ENCODE measurements around the gene RPS6KL1. TPM values are rescaled to one million over a fixed set of nuclear protein-coding genes. Genes with fewer than 3 reads are reported as not detected.

Gene RPS6KL1, protein sequence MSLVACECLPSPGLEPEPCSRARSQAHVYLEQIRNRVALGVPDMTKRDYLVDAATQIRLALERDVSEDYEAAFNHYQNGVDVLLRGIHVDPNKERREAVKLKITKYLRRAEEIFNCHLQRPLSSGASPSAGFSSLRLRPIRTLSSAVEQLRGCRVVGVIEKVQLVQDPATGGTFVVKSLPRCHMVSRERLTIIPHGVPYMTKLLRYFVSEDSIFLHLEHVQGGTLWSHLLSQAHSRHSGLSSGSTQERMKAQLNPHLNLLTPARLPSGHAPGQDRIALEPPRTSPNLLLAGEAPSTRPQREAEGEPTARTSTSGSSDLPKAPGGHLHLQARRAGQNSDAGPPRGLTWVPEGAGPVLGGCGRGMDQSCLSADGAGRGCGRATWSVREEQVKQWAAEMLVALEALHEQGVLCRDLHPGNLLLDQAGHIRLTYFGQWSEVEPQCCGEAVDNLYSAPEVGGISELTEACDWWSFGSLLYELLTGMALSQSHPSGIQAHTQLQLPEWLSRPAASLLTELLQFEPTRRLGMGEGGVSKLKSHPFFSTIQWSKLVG
- 9.8 and 12.5 TPM in 2 replicates for total RNA-seq

DNA sequence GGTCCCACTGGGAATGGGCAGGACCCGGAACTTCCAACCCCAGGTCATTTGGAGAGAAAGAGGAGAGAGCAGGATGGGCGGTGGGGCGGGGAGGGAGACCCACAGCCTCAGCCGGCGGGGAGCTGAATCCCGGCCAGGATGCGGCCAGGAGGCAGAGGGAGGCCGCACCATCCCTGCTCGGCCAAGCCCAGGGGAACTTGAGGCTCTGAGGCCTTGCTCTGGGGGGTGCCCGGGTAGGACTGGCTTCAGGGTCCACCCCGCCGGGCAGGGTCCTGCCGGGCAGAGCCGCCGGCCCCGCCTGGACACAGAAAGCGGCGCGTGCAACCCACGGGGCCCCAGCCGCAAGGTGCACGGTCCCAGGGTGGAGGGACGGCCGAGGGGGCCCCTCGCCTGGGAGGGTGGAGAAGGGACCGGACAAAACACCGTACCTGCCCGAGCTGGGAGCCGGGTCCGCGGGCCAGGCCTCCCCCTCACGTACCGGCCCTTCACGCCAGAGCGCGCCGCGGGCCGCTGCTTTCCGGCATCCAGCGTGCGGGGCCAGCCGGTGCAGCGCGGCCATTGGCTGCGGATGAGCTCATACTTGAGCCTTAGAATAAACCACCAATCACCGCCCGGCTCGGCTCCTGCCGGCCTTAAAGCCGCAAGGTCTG is at the start of gene RPS6KL1:
RPS6KL1 (minus strand) TSS at position 509 of the 650 bp plus-strand sequence. CDS start 1,719 bp downstream, outside the sequence.

DNA sequence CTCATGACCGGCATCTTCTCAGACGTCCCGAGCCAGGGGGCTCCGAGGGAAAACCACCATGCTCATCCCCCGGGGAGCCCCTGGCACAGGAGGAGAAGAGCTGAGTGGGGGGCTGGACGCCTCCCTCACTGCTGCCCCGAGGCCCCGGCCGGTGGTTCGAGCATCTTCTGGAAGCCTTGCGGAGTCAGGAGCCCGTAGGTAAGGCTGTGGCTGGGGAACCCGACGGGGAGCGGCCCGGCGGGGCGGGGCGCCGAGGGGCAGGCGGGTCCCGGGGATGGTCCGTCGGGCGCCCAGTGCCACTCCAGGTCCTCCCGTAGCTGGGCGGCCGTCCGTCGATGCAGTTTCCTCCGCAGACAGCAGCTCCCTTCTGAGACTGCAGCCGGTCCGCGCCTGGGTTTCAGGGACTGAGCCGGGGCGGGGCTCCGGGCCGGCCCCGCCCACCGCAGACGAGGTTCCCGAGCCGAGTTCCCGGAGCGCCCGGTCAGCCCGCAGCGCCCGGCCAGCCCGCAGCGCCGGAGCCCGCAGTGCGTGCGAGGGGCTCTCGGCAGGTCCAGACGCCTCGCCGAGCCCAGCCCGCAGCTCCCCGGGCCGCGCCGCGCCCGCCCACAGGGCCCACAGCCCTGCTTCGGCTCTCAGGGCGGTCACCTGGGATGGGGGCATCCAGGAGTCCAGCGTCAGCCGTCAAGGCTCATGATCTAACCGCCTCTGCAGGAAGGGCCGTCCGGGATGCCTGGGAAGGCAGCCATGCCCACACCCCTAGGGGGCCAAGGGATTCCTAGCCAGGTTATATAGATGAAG is 32.4 kb upstream of the RPS6KL1 start, which contains the start of gene PGF:
PGF (minus strand) TSS at position 369 of the 798 bp plus-strand sequence; CDS start at position 14, 355 bp downstream.

DNA sequence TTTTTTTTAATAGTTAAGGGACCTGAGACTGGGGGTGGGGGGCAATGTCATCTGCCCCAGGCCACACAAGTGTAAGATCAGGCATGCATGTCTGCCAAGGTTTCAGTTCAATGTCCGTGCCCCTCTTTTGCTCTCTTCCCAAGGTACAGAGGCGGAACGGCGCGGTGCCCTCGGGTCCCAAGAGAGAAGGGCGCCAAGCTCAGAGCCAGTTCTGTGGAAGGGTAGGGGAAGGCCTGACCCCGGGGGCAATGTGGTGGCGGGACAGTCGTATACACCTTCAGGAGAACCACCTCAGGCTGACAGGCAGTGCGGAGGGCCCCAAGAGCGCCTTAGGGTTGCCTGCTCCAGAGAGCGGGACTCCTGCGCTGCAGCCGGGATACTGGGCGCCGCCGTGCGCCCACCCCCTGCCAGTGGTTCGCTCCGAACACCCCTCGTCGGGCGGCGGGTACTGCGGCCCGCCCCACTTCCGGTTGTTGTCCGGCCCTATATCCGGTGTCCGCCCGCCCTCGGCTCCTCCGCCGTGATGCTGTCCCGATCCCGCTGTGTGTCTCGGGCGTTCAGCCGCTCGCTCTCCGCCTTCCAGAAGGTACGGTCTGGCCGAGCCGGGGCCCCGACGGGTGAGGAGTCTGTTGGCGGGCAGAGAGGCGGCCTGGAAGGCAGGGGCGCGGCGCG is 41.5 kb downstream of the RPS6KL1 start, which contains the start of gene DLST:
DLST (plus strand) TSS at position 486 of the 672 bp plus-strand sequence; CDS start at position 524, 38 bp downstream.

DNA sequence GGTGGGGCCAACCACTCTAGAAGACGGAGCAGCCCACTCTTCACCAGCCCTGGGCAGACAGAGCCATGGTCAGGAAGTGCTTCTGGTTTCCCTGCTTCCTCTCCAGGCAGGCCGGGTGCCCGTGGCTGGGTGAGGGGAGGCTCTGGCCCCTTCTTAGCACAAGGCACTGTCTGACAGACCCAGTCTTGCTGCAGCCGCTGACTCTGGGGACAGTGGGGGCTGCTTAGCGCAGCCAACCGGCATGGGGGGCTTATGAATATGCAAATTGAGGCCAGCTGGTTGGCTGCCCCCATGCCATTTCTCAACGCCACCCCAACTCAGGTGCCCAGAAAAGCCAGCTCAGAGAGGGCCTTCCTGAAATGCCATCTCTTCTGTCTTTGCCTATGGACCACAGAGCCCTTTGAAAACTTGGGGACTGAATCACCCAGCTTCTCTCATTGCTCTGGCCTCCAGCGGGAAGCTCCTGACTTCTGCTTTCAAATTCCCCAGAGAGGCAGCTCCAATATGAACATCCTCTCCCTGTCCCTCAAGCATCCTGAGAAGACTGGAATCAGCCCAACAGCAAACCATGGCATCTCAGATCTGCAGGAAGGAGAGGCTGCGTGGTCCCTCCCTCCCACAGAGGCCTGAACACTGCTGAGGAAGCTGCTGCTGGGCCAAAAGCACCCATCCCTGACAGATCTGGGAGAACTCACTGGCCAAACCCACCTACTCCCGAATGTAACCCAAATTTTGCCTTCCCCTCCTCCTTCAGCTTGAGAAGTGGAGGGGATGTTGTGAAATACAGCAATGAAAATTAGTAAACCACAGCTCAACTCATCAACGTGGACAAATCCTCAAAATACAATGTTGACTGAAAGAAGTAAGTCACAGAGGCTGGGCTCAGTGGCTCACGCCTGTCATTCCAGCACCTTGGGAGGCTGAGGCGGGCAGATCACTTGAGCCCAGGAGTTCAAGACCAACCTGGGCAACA is 46.8 kb downstream of the RPS6KL1 start, which contains the start of gene PROX2:
PROX2 (minus strand) TSS at position 205 of the 973 bp plus-strand sequence. CDS start 12,311 bp downstream, outside the sequence.

Other genes with a start within 250 kb of the RPS6KL1 start
- 44.9 and 48.0 TPM in 2 replicates for gene AREL1, start 210.2 kb downstream of the RPS6KL1 start, total RNA-seq
- 69.8 and 72.6 TPM in 2 replicates for gene FCF1, start 210.1 kb downstream of the RPS6KL1 start, total RNA-seq
- gene YLPM1, start 159.9 kb downstream of the RPS6KL1 start, total RNA-seq = 65.0 and 70.2 TPM in 2 replicates
- not detected in 2 replicates for gene PROX2, start 47.1 kb downstream of the RPS6KL1 start, total RNA-seq
- gene DLST, start 41.3 kb downstream of the RPS6KL1 start, total RNA-seq = 87.0 and 100 TPM in 2 replicates
- gene PGF, start 32.3 kb upstream of the RPS6KL1 start, total RNA-seq = 296 and 384 TPM in 2 replicates
- 154 and 181 TPM in 2 replicates for gene EIF2B2, start 79.7 kb upstream of the RPS6KL1 start, total RNA-seq
- gene MLH3, start 128.2 kb upstream of the RPS6KL1 start, total RNA-seq = 24.0 and 24.2 TPM in 2 replicates
- gene ACYP1, start 140.8 kb upstream of the RPS6KL1 start, total RNA-seq = 16.2 and 19.5 TPM in 2 replicates
- 1.1 and 2.0 TPM in 2 replicates for gene ZC2HC1C, start 146.4 kb upstream of the RPS6KL1 start, total RNA-seq
- gene NEK9, start 203.8 kb upstream of the RPS6KL1 start, total RNA-seq = 42.3 and 42.7 TPM in 2 replicates

Data from thoracic aorta endothelial cell (primary cell).